CD14-positive monocyte (primary cell): ENCODE measurements around the gene MAB21L4. TPM values are rescaled to one million over a fixed set of nuclear protein-coding genes. Genes with fewer than 3 reads are reported as not detected.
"Not testable (repeated sequence)": the region's sequence is repeated elsewhere in the genome, so short reads cannot be mapped to it uniquely, and the experiment has no call there.

Experiments used
- DNase-seq, 3 donors: peaks; one replicate each; pipeline ENCODE4 v3.0.0-alpha.2; 2011 to 2022
- H2AFZ ChIP-seq: 2 replicates; pipeline ENCODE4 v1.6.0; 2012; ENCODE audit warnings: mild to moderate bottlenecking, low read depth, low read length, inconsistent platforms; ENCODE audit not compliant: insufficient read depth, poor library complexity, severe bottlenecking
- H3K27ac ChIP-seq, 2 donors: 1 replicate in 1 of 2; 2 replicates in 1 of 2; pipeline ENCODE4 v1.5.1; 2012 to 2013; ENCODE audit warnings: low read length in 2 of 2, control low read depth in 1 of 2, inconsistent platforms in 1 of 2, low read depth in 1 of 2, mild to moderate bottlenecking in 1 of 2
- H3K27me3 ChIP-seq, 2 donors: one replicate each; pipeline versions ENCODE4 v1.6.0 to v1.6.1; 2011 to 2013; ENCODE audit warnings: low read length in 2 of 2; ENCODE audit not compliant: control insufficient read depth in 2 of 2, insufficient read depth in 2 of 2
- H3K36me3 ChIP-seq, 2 donors: replicated peaks in 1 of 2; 1 replicate in 1 of 2; 2 replicates in 1 of 2; pipeline versions ENCODE4 v1.5.1 to v1.6.1; 2012 to 2013; ENCODE audit warnings: low read length in 2 of 2, control low read depth in 1 of 2, inconsistent platforms in 1 of 2, mild to moderate bottlenecking in 1 of 2; ENCODE audit not compliant: insufficient read depth in 2 of 2, control insufficient read depth in 1 of 2
- H3K4me1 ChIP-seq, 2 donors: 1 replicate in 1 of 2; 2 replicates in 1 of 2; pipeline versions ENCODE4 v1.5.1 to v1.6.1; 2012 to 2013; ENCODE audit warnings: low read length in 2 of 2, control low read depth in 1 of 2, inconsistent platforms in 1 of 2, mild to moderate bottlenecking in 1 of 2, moderate library complexity in 1 of 2; ENCODE audit not compliant: insufficient read depth in 2 of 2, control insufficient read depth in 1 of 2
- H3K4me2 ChIP-seq: replicated peaks from 2 replicates; pipeline ENCODE3; 2012; ENCODE audit warnings: low read length, moderate library complexity, mild to moderate bottlenecking; ENCODE audit not compliant: poor library complexity, severe bottlenecking; ENCODE audit errors: extremely low read depth
- H3K4me3 ChIP-seq, 3 experiments: fragments of 200-600 bp in 1 of 3; sonication (generic) in 1 of 3; replicated peaks in 1 of 3; 1 replicate in 2 of 3; 2 replicates in 1 of 3; pipeline ENCODE4 v1.5.1; 2011 to 2013; ENCODE audit warnings: low read length in 3 of 3, mild to moderate bottlenecking in 3 of 3, control low read depth in 2 of 3, low read depth in 2 of 3, inconsistent platforms in 1 of 3, moderate library complexity in 1 of 3
- H3K79me2 ChIP-seq: 2 replicates; pipeline ENCODE4 v1.6.0; 2012; ENCODE audit warnings: mild to moderate bottlenecking, control low read depth, inconsistent platforms, low read length, moderate library complexity; ENCODE audit not compliant: insufficient read depth
- H3K9ac ChIP-seq: 2 replicates; pipeline ENCODE4 v1.6.0; 2017; ENCODE audit warnings: low read length, mild to moderate bottlenecking; ENCODE audit not compliant: insufficient read depth, poor library complexity, severe bottlenecking
- H3K9me3 ChIP-seq, 2 donors: replicated peaks in 1 of 2; 1 replicate in 1 of 2; 2 replicates in 1 of 2; pipeline versions ENCODE4 v1.5.1 to v1.6.1; 2012 to 2013; ENCODE audit warnings: low read length in 2 of 2, control low read depth in 1 of 2; ENCODE audit not compliant: control insufficient read depth in 1 of 2, insufficient read depth in 1 of 2
- H4K20me1 ChIP-seq: 2 replicates; pipeline ENCODE4 v1.6.0; 2012; ENCODE audit warnings: mild to moderate bottlenecking, low read length, control low read depth, moderate library complexity; ENCODE audit not compliant: insufficient read depth
- H3K27ac Mint-ChIP-seq, 7 donors: one replicate each; pipeline ENCODE4 v1.8.0; 2020; ENCODE audit warnings: mild to moderate bottlenecking in 7 of 7, mixed read lengths in 7 of 7, moderate library complexity in 6 of 7, inconsistent platforms in 2 of 7
- H3K27me3 Mint-ChIP-seq, 3 donors: one replicate each; pipeline ENCODE4 v1.8.0; 2021 to 2022; ENCODE audit warnings: low read depth in 3 of 3, mild to moderate bottlenecking in 3 of 3, mixed read lengths in 3 of 3, moderate library complexity in 3 of 3, inconsistent platforms in 1 of 3
- H3K36me3 Mint-ChIP-seq, 2 donors: one replicate each; pipeline ENCODE4 v1.8.0; 2020; ENCODE audit warnings: mixed read lengths in 2 of 2, inconsistent platforms in 1 of 2, mild to moderate bottlenecking in 1 of 2
- H3K4me1 Mint-ChIP-seq: one replicate; pipeline ENCODE4 v1.8.0; 2020; ENCODE audit warnings: mild to moderate bottlenecking, mixed read lengths
- H3K4me3 Mint-ChIP-seq, 2 donors: one replicate each; pipeline ENCODE4 v1.8.0; 2020; ENCODE audit warnings: mild to moderate bottlenecking in 2 of 2, mixed read lengths in 2 of 2, moderate library complexity in 1 of 2
- H3K9me3 Mint-ChIP-seq, 7 donors: one replicate each; pipeline ENCODE4 v1.8.0; 2020 to 2022; ENCODE audit warnings: mixed read lengths in 7 of 7, mild to moderate bottlenecking in 6 of 7, moderate library complexity in 6 of 7, inconsistent platforms in 2 of 7
- CTCF ChIP-seq: fragments of 200-600 bp; IDR thresholded peaks from one replicate; pipeline ENCODE4 v1.8.0; 2022; ENCODE audit warnings: antibody characterized with exemption, mild to moderate bottlenecking
- WGBS: methylation state at CpG from one replicate; pipeline ENCODE4 v1.1.5; 2013; ENCODE audit warnings: missing lambda C conversion rate; ENCODE audit not compliant: insufficient coverage; 5-methylcytosine and 5-hydroxymethylcytosine counted together
- intact Hi-C, 2 donors: fragments of 100-400 bp; cut with micrococcal nuclease; formaldehyde crosslinking; loops; one replicate each; pipeline versions ENCODE4 v1.15.0 to v1.15.1; 2023
- polyA plus RNA-seq, 3 donors: library from polyadenylated mRNA; depleted of rRNA in 1 of 3; unstranded in 2 of 3; stranded (reverse) in 1 of 3; fragments of 300-500 nt in 2 of 3; fragments of >200 nt in 1 of 3; fragmentation: Illumina TruSeq in 2 of 3; gene quantifications; 1 replicate in 2 of 3; 2 replicates in 1 of 3; pipeline ENCODE4 v1.2.3, GENCODE V29; 2012 to 2021

The MAB21L4 gene
- polyA plus RNA-seq, 3 donors, result not detected

- Histone ChIP-seq H4K20me1 (no peaks in the 10 kb centered on the region), H3K4me2 (no peak overlapping the region), H3K27ac (no peak overlapping the region), H2AFZ (no peak overlapping the region), H3K9ac (no peak overlapping the region), H3K9me3 (peaks cover 0 to 14% of the 10 kb centered on the region in 2 donors), H3K36me3 (no peaks in the 10 kb centered on the region), H3K4me3 (no peak overlapping the region), H3K27me3 (no peaks in the 10 kb centered on the region), H3K4me1 (no peaks in the 10 kb centered on the region), H3K79me2 (no peaks in the 10 kb centered on the region)
- DNase-seq, result no peak
- intact Hi-C loops, result no loop called here
- H3K9me3 Mint-ChIP-seq, result peaks cover 15 to 30% (median 22%) of the 10 kb centered on the region in 7 donors
- no peak overlapping the region for H3K4me3 Mint-ChIP-seq
- no peaks in the 10 kb centered on the region for H3K36me3 Mint-ChIP-seq
- no peak overlapping the region for H3K27ac Mint-ChIP-seq
- H3K27me3 Mint-ChIP-seq, result peaks cover 8 to 10% (median 9%) of the 10 kb centered on the region in 3 donors
- no peaks in the 10 kb centered on the region for H3K4me1 Mint-ChIP-seq
- no peak for TF ChIP-seq CTCF
- 83% methylated on average over 1 of the region's 5 CpGs for WGBS
Observed at GRCh38 chr2:240846873-240847595, 48.9 kb downstream of the MAB21L4 start.

GRCh38 chr2:240846309-240846708 lies 49.6 kb downstream of the MAB21L4 start:
- H3K9ac ChIP-seq, intact Hi-C loops, H3K27me3 ChIP-seq, H3K4me1 ChIP-seq, H3K27ac ChIP-seq, H3K4me3 ChIP-seq, H3K4me3 Mint-ChIP-seq, DNase-seq, H3K4me2 ChIP-seq, H2AFZ ChIP-seq, H3K4me1 Mint-ChIP-seq, H3K27ac Mint-ChIP-seq, H3K36me3 ChIP-seq, H3K36me3 Mint-ChIP-seq, H3K79me2 ChIP-seq, H4K20me1 ChIP-seq: not testable (repeated sequence)
- no CpG with 5 or more reads among the region's 2 CpGs for WGBS
- peaks cover 0 to 14% of the 10 kb centered on the region in 2 donors for H3K9me3 ChIP-seq
- Mint-ChIP-seq H3K9me3 (peaks cover 15 to 30% (median 22%) of the 10 kb centered on the region in 7 donors), H3K27me3 (peaks cover 8 to 11% (median 10%) of the 10 kb centered on the region in 3 donors)
